ENCODE results near the gene MYO1E.

Gene MYO1E

GRCh38 chr15:59116771-59117170 is 255.9 kb downstream of the MYO1E start:
- FAIRE-seq, result no peak

- no peak for FAIRE-seq
These were observed 256.5 kb downstream of the MYO1E start for GRCh38 chr15:59116141-59116540.

GRCh38 chr15:59115047-59115446 is 257.6 kb downstream of the MYO1E start:
- FAIRE-seq, result no peak

DNA sequence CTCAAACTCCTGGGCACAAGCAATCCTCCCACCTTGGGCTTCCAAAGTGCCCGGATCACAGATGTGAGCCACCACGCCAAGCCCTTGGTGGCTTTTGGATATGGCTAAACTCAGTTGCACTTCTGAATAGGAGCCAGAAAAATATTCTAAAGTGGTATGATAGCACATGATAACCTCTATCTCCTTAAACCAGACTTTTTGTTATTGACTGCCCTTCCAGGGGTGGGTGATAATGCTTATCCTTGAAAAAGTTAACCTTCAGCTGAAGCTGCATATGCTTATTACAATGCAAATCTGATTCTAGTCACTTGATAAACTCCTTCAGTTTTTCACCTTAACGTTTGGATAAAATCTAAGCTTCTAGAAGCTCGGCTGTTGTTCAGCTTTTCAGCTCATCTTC is 261.4 kb downstream of the MYO1E start:
- no peak for FAIRE-seq

- no peak for FAIRE-seq
These were observed 266.8 kb downstream of the MYO1E start for GRCh38 chr15:59105854-59106253.

- peak; percentile 96 for FAIRE-seq
These were observed 267.5 kb downstream of the MYO1E start, which contains the start of gene CCNB2 for GRCh38 chr15:59104912-59105732. CCNB2 (plus strand) TSS chr15:59105146; CDS start chr15:59105269, 123 bp downstream.

- FAIRE-seq, result no peak
These were observed 268.1 kb downstream of the MYO1E start for GRCh38 chr15:59104602-59104911.

DNA sequence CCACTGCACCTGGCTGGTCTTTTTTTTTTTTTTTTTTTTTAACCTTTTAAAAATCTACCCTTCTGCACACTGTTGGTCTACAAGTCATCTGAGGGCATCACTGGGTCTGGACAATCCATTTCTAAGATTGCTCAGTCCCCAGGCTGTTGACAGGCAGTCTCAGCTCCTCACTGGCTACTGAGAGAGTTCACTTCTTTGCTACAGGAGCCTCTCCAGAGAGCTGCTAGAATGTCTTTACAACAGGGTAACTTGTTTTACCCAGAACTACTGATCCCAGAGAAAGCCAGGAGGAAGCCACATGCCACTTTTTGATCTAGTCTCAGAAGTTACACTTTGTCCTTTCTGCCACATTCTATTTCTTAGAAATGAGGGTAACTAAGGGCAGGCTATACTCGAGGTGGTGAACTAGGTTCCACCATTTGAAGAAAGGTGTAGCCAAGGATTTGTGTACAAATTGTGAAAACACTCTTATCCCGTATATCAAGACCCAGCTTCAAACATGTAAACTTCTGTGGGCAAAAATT is 273.4 kb downstream of the MYO1E start:
- FAIRE-seq, result no peak

GRCh38 chr15:59096429-59096828 is 276.2 kb downstream of the MYO1E start:
- no peak for FAIRE-seq

- peak; percentile 21 for FAIRE-seq
These were observed 278.6 kb downstream of the MYO1E start for GRCh38 chr15:59094077-59094476.

- no peak for FAIRE-seq
These were observed 284.9 kb downstream of the MYO1E start for GRCh38 chr15:59087731-59088130.

Data from A204.1 (cell line).